Vagina (tissue), 2 donors: Measurements from ENCODE around the gene SPEG.

ENCODE experiments used
- CTCF ChIP-seq, 3 experiments: fragments of 450-650 bp in 2 of 3; fragments of 200-600 bp in 1 of 3; sonication (generic) in 1 of 3; IDR thresholded peaks; one replicate each; pipeline ENCODE4 v1.5.1; 2017 to 2019; ENCODE audit warnings: antibody characterized with exemption in 3 of 3, mild to moderate bottlenecking in 2 of 3, moderate library complexity in 2 of 3
- POLR2A ChIP-seq, 2 donors: fragments of 450-650 bp; IDR thresholded peaks; one replicate each; pipeline ENCODE4 v1.6.1; 2017; ENCODE audit warnings: antibody characterized with exemption in 2 of 2, mild to moderate bottlenecking in 2 of 2, moderate library complexity in 2 of 2

DNA sequence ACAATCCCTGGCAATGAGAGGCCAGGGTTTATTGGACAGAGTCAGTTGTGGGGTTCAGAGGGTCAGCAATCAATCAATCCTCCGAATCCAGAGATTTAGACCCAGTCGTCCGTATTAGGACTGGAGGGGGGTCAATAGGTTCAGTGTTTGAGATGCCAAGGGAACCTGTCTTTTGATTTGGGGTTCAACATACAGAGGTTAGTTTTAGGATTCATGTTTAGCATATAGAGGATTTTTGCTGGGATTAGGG lies 64.3 kb downstream of the SPEG start:
- TF ChIP-seq CTCF (IDR thresholded peaks at IDR 0.05) = no peak
- no peak for TF ChIP-seq POLR2A (IDR thresholded peaks at IDR 0.05)
